ENCODE measurements around the gene ABCA13. TPM values are rescaled to one million over a fixed set of nuclear protein-coding genes. Genes with fewer than 3 reads are reported as not detected.

ABCA13 gene
- total RNA-seq, 1 donor from 2014 or later = 0.69 TPM

DNA sequence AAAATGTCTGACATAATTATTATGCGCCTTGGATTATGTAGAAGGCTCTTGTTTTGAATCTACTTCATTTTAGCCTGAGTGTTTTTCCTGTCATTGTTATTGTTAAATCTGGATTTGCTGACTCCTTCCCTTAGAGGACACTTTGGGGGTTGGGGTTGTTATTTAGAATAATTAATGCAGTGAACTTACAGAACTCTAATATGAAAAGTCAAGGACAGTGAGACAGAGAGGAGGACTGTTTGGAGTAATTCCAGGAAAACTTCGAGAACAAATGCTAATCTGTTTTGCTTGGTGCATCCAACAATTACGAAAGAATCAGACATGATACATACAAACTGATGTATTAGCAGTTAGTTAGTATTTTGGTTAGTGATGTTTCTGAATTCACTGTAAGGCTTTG is 146.1 kb downstream of the ABCA13 start:
- DNase-seq (ENCODE audit: low read depth) = no peak
- no peak overlapping the region for H3K4me3 ChIP-seq (ENCODE audit: low read depth, low read length)
- TF ChIP-seq, protein P1, sequence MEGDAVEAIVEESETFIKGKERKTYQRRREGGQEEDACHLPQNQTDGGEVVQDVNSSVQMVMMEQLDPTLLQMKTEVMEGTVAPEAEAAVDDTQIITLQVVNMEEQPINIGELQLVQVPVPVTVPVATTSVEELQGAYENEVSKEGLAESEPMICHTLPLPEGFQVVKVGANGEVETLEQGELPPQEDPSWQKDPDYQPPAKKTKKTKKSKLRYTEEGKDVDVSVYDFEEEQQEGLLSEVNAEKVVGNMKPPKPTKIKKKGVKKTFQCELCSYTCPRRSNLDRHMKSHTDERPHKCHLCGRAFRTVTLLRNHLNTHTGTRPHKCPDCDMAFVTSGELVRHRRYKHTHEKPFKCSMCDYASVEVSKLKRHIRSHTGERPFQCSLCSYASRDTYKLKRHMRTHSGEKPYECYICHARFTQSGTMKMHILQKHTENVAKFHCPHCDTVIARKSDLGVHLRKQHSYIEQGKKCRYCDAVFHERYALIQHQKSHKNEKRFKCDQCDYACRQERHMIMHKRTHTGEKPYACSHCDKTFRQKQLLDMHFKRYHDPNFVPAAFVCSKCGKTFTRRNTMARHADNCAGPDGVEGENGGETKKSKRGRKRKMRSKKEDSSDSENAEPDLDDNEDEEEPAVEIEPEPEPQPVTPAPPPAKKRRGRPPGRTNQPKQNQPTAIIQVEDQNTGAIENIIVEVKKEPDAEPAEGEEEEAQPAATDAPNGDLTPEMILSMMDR (conservative IDR thresholded peaks at IDR 0.05; ENCODE audit: low read depth, low read length) = no peak

DNA sequence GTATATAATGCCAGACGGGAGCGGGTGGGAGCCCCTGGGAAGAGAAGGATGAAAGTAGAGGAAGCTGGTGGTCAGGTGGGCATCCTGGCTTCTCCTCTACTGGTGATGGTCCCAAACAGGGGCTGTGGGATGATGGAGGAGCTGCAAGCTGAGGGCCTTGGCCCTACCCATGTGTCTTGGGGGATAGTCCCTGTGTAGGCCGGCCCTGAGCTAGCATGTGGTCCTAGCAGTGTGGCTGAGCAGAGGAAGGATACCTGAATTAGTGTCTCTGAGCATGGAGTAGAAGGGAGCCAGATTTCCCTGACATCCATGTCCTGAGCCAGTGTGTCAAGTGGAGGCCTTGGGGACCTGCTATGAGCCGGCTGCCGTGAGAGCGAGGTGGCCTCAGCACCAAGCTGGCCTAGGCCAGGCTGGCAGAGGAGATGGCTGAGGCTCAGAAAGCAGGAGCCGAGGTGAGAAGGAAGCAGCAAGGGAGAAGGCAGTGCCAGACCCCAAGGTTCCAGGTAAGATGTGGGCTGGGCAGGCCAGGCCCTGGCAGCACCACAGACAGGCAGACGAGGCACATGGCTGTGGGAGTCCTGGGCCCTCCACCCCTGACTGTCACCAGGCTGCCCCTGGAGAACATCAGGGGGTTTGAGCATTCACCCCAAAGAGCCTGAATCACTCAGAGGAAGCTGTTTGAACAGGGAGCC is 150.2 kb downstream of the ABCA13 start:
- DNase-seq (ENCODE audit: low read depth) = no peak
- H3K4me3 ChIP-seq (ENCODE audit: low read depth, low read length) = no peak overlapping the region
- TF ChIP-seq, protein P1 (conservative IDR thresholded peaks at IDR 0.05; ENCODE audit: low read depth, low read length) = no peak

DNA sequence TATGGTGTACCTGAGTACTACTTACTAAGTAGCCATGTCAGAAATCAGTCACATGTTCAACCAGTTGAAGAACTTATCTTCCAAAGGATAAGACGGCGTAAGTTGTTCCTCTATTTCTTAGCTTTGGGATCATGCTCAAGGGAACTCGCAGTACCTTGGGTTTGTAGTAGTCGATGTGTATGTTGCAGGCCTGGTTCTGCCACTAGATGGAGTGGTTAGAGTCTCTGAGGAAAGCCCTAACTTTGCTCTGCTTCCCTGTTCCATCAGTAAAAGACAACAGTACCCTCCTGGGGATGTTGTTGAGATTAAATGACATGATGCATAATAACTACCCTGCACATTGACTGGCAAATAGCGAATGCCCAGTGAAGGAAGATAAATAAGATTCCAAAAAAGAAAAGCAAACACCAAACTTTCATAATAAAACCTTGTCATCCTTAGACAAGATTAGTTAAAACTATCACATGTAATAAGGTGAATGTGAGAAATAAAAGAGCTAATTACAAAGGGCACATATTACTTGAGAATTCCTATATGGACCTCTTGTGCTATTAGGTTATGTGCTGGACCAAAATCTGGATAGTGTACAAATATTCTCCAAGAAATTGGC is 165.9 kb downstream of the ABCA13 start:
- TF ChIP-seq, protein P1 (conservative IDR thresholded peaks at IDR 0.05; ENCODE audit: low read depth, low read length) = peak; percentile 67
- H3K4me3 ChIP-seq (ENCODE audit: low read depth, low read length) = no peak overlapping the region
- DNase-seq (ENCODE audit: low read depth) = no peak

DNA sequence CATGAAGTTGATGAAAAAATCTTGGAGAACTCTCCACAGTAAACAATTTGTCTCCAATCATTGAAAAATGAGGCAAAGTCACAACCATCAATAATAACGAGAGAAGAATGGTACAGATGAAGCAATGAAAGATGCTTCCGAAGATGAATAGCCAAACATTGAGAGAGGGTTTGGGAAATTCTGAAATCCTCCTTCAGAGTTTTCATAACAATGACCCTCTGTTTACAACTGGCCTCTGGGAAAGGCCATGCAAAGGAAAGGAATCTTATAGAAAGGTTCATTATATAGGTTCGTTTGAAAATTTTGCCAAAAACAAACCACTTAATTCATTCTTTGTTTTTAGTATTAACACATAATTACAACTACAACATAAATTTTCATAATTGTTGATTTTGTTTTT is 166.5 kb downstream of the ABCA13 start:
- no peak for DNase-seq (ENCODE audit: low read depth)
- TF ChIP-seq, protein P1 (conservative IDR thresholded peaks at IDR 0.05; ENCODE audit: low read depth, low read length) = no peak

DNA sequence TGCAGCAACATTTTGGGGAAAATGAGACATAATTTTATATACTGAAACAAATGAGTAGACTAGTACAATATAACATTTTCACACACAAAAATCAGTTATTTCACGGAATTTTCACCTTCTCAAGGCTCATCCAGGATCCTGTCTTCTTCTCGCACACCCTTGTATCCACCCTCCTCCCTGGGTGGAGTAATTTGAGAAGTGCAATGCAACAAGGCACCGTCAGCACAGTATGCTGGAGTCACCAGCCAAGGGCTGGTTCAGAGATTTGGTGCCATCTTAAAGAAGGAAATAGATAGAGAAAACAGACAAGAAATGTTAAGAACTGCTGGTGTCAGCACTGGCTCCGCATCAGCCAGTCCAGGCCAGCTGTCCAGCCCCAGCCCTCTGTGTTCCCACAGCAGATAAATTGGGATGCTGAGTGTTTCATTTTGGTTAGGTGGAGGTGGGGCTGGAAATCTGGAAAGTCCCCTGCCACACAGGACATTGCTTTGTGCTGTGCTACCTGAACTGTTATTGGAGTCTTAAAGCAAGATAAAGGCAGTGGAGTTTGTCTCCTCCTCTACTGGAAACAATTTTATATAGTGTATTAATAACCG is 176.1 kb downstream of the ABCA13 start:
- H3K4me3 ChIP-seq (ENCODE audit: low read depth, low read length) = no peak overlapping the region
- TF ChIP-seq, protein P1 (conservative IDR thresholded peaks at IDR 0.05; ENCODE audit: low read depth, low read length) = no peak
- DNase-seq (ENCODE audit: low read depth) = no peak

More for the DNA sequence above, 166.5 kb downstream of the ABCA13 start:
- H3K4me3 ChIP-seq (ENCODE audit: low read depth, low read length) = no peak overlapping the region

DNA sequence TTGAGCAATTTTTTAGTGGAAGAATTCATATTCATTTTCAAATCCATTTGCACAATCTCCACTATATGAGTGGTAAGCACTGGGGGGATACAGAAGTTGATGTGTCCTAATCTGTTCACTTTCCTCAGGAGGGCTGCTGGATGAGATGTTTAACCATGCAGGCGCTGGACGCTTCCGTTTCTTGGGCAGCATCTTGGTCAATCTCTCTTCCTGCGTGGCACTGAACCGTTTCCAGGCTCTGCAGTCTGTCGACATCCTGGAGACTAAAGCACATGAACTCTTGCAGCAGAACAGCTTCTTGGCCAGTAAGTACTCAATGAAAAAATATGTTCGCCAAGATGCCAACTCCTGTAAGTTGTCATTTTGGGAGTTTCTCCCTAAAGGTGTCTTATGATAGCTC is 179.3 kb downstream of the ABCA13 start:
- H3K4me3 ChIP-seq (ENCODE audit: low read depth, low read length) = no peak overlapping the region
- DNase-seq (ENCODE audit: low read depth) = no peak
- TF ChIP-seq, protein P1 (conservative IDR thresholded peaks at IDR 0.05; ENCODE audit: low read depth, low read length) = no peak
